Ishikawa (cell line): ENCODE results near the gene ZBTB12.

Experiments used
- CEBPB ChIP-seq: IDR thresholded peaks from 2 replicates; pipeline ENCODE4 v1.6.1; 2012
- CREB1 ChIP-seq: IDR thresholded peaks from 2 replicates; pipeline ENCODE4 v1.6.1; 2012; ENCODE audit warnings: low read depth
- EGR1 ChIP-seq: IDR thresholded peaks from 2 replicates; pipeline ENCODE4 v1.6.1; 2012
- EP300 ChIP-seq: IDR thresholded peaks from 2 replicates; pipeline ENCODE4 v1.6.1; 2012; ENCODE audit warnings: borderline replicate concordance
- NFIC ChIP-seq: IDR thresholded peaks from 2 replicates; pipeline ENCODE4 v1.6.1; 2012
- TAF1 ChIP-seq: IDR thresholded peaks from 2 replicates; pipeline ENCODE4 v1.6.1; 2012; ENCODE audit warnings: low read depth, mild to moderate bottlenecking
- TCF12 ChIP-seq: IDR thresholded peaks from 2 replicates; pipeline ENCODE4 v1.6.1; 2012; ENCODE audit warnings: low read depth
- YY1 ChIP-seq: IDR thresholded peaks from 2 replicates; pipeline ENCODE4 v1.6.1; 2012; ENCODE audit warnings: low read depth
- ZBTB7A ChIP-seq: IDR thresholded peaks from 2 replicates; pipeline ENCODE4 v1.6.1; 2012; ENCODE audit warnings: low read depth
- TF ChIP-seq, protein P1 (sequence below): IDR thresholded peaks from 2 replicates; pipeline ENCODE4 v1.6.1; 2012; ENCODE audit warnings: low read depth, mild to moderate bottlenecking
- TF ChIP-seq, protein P2 (sequence below): IDR thresholded peaks from 2 replicates; pipeline ENCODE4 v1.6.1; 2012

DNA sequence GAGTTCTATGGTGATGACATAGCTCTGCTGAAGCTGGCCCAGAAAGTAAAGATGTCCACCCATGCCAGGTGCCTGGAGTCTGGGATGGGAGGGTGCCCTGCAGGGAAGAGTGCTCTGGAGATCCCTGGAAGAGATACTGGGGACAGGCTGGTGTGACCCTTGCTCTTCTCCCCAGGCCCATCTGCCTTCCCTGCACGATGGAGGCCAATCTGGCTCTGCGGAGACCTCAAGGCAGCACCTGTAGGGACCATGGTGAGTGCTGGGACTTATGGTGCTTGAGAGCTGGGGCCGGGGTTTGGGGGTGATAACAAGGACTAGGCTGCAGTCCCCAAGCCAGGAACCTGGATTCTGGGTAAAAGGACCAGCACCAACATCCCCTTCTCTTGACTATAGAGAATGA is 41.9 kb upstream of the ZBTB12 start:
- TF ChIP-seq EGR1 (no peak), ZBTB7A (no peak), EP300 (no peak), TCF12 (no peak), CEBPB (no peak), NFIC (no peak), CREB1 (no peak), TAF1 (no peak), YY1 (no peak)
- TF ChIP-seq, protein P1, sequence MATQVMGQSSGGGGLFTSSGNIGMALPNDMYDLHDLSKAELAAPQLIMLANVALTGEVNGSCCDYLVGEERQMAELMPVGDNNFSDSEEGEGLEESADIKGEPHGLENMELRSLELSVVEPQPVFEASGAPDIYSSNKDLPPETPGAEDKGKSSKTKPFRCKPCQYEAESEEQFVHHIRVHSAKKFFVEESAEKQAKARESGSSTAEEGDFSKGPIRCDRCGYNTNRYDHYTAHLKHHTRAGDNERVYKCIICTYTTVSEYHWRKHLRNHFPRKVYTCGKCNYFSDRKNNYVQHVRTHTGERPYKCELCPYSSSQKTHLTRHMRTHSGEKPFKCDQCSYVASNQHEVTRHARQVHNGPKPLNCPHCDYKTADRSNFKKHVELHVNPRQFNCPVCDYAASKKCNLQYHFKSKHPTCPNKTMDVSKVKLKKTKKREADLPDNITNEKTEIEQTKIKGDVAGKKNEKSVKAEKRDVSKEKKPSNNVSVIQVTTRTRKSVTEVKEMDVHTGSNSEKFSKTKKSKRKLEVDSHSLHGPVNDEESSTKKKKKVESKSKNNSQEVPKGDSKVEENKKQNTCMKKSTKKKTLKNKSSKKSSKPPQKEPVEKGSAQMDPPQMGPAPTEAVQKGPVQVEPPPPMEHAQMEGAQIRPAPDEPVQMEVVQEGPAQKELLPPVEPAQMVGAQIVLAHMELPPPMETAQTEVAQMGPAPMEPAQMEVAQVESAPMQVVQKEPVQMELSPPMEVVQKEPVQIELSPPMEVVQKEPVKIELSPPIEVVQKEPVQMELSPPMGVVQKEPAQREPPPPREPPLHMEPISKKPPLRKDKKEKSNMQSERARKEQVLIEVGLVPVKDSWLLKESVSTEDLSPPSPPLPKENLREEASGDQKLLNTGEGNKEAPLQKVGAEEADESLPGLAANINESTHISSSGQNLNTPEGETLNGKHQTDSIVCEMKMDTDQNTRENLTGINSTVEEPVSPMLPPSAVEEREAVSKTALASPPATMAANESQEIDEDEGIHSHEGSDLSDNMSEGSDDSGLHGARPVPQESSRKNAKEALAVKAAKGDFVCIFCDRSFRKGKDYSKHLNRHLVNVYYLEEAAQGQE = no peak
- TF ChIP-seq, protein P2, sequence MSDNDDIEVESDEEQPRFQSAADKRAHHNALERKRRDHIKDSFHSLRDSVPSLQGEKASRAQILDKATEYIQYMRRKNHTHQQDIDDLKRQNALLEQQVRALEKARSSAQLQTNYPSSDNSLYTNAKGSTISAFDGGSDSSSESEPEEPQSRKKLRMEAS = no peak
